ENCODE measurements around the gene ADAMTSL1.
"Not testable (repeated sequence)": the region's sequence is repeated elsewhere in the genome, so short reads cannot be mapped to it uniquely, and the experiment has no call there.

The ADAMTSL1 gene

DNA sequence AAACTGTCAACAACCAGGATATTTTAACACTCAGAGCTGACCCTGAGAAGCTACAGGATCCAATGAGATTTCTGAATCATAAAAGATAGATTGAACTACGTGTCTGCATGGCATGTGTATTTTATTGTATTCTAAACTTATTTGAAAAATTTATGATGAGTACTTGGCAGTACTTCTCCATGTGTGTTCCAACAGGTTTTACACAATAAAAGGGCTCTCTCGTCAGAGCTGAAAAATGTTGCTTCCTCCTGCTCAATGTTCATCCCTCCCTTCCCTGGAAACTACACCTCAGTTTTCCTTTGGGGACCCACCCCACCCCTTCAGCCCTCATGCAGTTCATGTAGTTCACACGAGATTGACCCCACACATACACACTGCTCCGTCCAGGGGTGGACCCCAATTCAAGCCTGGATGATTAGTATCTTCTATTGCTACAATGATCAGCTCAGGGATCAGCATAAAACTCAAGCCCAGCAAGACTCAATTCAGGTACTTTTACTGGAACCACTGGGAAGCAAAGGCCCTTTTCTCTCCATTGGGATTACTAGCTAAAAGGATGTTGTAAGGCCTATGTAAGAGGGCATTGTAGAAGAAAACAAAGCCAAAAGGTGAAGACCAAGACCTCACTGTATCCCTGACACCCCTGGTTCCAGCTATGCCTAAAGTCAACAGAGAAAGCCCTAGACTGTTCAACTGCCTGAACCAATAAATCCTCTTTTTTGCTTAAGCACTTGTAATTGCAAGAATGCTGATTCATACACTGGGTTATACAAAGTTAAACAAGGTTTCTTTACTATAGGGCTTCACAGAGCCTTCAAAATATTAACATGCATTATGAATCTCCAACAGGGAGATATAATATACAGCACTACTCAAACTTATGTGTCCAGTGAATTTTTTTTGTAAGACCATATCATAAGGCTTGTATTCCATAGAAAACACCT lies 446.5 kb downstream of the ADAMTSL1 start:
- DNase-seq = no peak

- DNase-seq = no peak
These were observed 447.6 kb downstream of the ADAMTSL1 start for GRCh38 chr9:18921366-18922075.

GRCh38 chr9:18922161-18922885 lies 448.4 kb downstream of the ADAMTSL1 start:
- no peak for DNase-seq

- DNase-seq = no peak
These were observed 449.2 kb downstream of the ADAMTSL1 start for GRCh38 chr9:18923167-18923566.

DNA sequence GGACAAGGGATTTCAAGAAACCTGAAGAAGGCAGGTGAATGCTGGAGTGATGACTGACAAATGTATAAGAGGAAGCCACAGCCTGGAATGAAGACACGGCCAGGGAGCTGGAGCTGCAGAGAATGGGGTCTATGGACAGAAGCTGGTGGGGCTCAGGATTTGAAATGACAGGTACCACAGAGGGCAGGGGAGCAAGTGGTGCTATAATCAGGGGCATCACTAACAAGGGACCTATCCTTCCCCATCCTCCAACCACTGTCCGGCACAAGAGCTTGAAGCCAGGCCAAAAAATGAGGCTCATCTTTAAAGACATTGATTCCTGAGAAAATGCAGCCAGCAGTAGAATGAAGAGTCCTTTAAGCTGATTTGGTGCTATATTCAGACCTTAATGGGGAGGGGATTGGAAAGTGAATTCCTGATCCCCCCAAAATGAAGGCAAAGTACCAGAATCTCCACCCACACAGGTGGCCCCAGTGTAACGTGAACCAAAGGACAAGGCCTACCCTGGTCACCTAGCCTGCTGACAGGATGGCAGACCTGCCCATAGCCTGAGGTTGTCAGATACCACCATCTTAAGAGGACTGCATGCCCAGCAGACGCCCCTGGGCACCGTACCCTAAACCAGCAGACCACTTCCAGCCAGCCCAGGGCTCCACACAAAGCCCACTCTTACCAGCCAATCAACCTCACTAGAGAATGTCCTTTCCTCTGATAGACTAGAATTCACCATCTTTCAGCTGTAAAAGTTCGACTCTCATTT lies 449.9 kb downstream of the ADAMTSL1 start:
- DNase-seq = no peak

DNA sequence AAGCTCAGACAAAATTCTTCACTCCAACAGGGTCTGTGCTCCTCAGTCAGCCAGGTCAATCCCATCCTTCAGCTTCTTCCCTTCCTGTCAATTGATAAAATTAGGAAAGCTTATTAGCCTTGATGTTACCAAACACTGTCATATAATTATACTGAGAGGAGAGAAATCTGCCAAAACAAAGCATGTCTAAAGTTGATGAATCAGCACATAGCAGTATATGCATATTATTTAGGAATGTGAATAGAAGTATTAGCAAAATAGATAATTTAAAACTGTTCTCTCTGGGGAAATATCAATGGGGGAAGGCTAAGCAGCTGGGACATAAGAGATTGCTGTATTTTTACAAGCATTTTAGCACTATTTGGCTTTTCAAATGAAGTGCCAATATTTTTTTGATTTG lies 451.9 kb downstream of the ADAMTSL1 start:
- no peak for DNase-seq

DNA sequence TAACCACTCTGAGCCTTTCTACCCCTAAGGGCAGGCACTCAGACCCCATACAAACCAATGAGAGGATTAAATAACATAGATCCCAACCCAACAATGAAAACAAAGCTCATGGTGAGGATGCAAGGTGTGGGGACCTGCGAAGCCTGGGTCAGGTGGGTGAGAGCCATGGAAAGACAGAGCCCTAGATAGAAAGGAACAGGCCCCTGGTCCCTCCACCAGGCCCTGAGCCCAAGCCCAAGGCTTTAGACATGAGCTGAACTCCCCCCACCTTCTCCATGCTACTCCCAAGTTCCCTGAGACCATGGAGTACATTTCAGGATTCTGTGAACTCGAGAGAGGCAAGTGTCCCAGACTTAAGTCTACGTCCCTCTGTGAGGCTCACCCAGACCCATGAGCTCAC lies 452.6 kb downstream of the ADAMTSL1 start:
- no peak for DNase-seq

- DNase-seq = no peak
These were observed 454.8 kb downstream of the ADAMTSL1 start for GRCh38 chr9:18928711-18929110.

- not testable (repeated sequence) for DNase-seq
These were observed 456.7 kb downstream of the ADAMTSL1 start for GRCh38 chr9:18930611-18931010.

DNA sequence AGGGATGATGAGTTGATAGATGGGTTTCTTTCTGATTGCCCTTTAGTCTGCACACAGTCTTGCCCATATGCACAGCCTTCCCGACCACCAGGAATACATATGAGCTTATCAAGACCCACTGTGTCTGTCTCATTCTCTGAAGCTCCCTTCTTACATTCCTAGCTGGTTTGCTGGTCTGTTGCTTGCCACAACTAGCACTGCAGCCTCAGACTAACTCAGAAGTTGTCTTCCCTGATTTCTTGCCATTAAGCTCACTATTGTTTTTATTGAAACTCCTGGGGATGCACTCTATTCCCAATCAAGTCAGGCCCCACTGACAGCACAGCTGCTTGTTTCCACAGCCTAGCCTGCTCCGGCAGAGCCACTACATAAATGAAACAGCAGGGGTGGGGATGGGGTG lies 461.6 kb downstream of the ADAMTSL1 start:
- no peak for DNase-seq

DNA sequence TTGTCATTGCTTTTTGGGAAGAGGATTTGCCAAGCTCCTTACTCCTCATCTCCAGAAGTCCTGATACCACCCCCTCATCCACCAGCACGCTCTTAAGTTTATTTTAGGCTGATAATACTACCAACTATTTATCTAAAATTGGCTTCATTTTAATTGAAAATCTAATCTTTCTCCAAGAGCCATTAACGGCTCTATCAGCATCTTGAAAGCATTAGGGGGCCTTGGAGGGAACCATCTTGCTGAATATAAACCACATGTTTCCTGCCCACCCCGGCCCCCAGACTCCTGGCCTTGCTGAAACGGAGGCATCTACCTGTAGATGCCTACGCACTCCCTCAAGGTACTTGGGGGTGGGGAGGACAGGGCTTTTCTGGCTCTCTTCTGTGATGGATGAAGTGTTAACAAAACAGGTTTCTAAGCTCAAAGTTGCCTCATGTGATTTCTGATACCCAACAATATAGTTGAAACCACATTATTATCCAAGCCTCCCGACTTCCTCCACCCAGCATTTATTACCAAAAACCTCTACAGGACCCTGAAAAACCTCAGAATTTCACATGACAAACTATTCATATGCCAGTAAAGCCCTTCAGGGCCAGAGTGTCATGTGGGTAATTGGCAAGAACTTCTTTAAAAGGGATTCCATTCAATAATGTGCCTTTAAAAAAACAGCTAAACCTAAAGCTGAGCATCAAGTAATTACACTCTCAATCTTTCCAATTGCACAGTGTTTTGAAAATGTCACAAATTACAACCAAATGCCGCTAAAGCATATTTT lies 462.3 kb downstream of the ADAMTSL1 start:
- DNase-seq = no peak

- DNase-seq = no peak
These were observed 466.0 kb downstream of the ADAMTSL1 start for GRCh38 chr9:18939943-18940342.

DNA sequence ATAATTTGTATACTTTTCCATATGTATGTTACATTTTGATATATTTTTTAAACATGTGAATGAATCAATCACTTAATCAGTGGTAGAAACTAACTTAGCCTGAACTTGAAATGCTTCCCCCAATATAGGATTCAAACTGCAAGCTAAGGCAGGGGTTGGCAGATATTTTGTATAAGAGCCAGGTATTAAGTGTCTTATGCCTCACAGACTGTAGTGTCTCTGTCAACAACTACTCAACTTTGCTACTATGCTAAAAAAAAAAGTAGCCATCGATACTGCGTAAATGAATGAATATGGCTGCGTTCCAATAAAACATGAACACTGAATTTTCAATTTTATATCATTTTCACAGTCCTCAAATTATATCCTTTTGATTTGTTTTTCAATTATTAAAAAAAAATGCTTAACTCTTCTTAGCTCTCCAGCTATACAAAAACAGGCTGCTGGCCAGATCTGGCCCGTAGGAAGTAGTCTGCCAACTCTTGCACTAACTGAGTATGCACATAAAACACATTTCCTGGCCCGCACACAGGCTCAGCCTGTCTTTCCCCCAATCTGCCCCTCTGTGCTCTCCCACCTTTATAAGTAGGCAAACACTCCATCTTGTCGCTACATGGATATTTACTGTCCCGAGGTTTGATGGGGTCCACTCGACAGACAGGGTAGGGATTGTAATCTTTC lies 467.2 kb downstream of the ADAMTSL1 start:
- DNase-seq = no peak

DNA sequence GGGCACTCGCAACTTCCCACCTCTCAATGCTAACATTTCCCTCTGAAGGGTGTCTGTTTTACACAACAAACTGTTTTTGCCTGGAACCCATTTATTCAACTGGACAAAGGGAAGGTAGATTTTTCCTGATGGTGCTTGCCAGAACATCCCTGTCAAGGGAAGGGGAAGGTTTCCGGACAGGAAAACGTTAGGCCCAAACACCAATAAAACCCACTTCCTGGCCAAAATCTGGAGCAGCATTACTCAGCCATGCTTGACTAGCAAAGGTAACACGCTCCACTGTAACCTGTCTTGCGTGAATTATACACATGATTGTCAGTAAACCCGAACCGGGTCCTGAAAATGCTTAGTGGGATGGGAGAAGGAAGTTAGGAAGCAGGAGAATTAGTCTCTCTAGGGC lies 468.8 kb downstream of the ADAMTSL1 start:
- no peak for DNase-seq

- no peak for DNase-seq
These were observed 474.0 kb downstream of the ADAMTSL1 start for GRCh38 chr9:18947892-18948339.

GRCh38 chr9:18951936-18952335 lies 478.0 kb downstream of the ADAMTSL1 start:
- DNase-seq = no peak

GRCh38 chr9:18955626-18956025 lies 481.7 kb downstream of the ADAMTSL1 start:
- DNase-seq = no peak

Measured in effector CD4-positive, alpha-beta T cell (primary cell).